T-cell (primary cell): ENCODE results near the gene STT3B. TPM values are rescaled to one million over a fixed set of nuclear protein-coding genes. Genes with fewer than 3 reads are reported as not detected.

Experiments used
- ATAC-seq, 4 experiments: fragments of 200-7000 bp in 3 of 4; fragments of 150-1000 bp in 1 of 4; cut with Tn5 transposase; replicated peaks in 1 of 4; 1 replicate in 3 of 4; 2 replicates in 1 of 4; pipeline ENCODE4 v1.10.0; 2021; ENCODE audit warnings: moderate library complexity in 3 of 4, mild to moderate bottlenecking in 2 of 4, moderate number of reproducible peaks in 1 of 4
- CTCF ChIA-PET, 2 donors: fragments of 300-600 bp; sonication (Branson Sonifier 250); formaldehyde crosslinking; loops; one replicate each; lab custom pipeline; 2022; ENCODE audit warnings: antibody characterized with exemption in 2 of 2; lab: Charles Lee
- POLR2A ChIA-PET, 2 donors: fragments of 300-600 bp; sonication (Branson Sonifier 250); formaldehyde crosslinking; loops; one replicate each; lab custom pipeline; 2022; ENCODE audit warnings: antibody characterized with exemption in 2 of 2; lab: Charles Lee
- DNase-seq, 35 experiments: peaks; one replicate each; pipeline versions ENCODE4 v3.0.0 to v3.0.0-alpha.2; 2013 to 2023
- H3K27ac ChIP-seq: one replicate; pipeline ENCODE4 v1.5.1; 2013; ENCODE audit warnings: low read length
- H3K27me3 ChIP-seq, 2 experiments: replicated peaks in 1 of 2; 1 replicate in 1 of 2; 2 replicates in 1 of 2; pipeline versions ENCODE4 v1.6.1 to v1.7.0; 2013; ENCODE audit warnings: low read length in 1 of 2, mixed read lengths in 1 of 2; ENCODE audit not compliant: control insufficient read depth in 2 of 2, insufficient read depth in 2 of 2; ENCODE audit errors: extremely low read depth in 1 of 2
- H3K36me3 ChIP-seq, 2 donors: 1 replicate in 1 of 2; 2 replicates in 1 of 2; pipeline versions ENCODE4 v1.6.1 to v1.7.0; 2013; ENCODE audit warnings: low read length in 1 of 2; ENCODE audit not compliant: control insufficient read depth in 2 of 2, insufficient read depth in 1 of 2; ENCODE audit errors: extremely low read depth in 1 of 2
- H3K4me1 ChIP-seq, 2 experiments: 1 replicate in 1 of 2; 2 replicates in 1 of 2; pipeline versions ENCODE4 v1.6.1 to v1.7.0; 2013; ENCODE audit warnings: low read length in 2 of 2, mixed read lengths in 1 of 2; ENCODE audit not compliant: insufficient read depth in 2 of 2, control insufficient read depth in 1 of 2; ENCODE audit errors: extremely low read depth in 1 of 2
- H3K4me3 ChIP-seq, 2 donors: 1 replicate in 1 of 2; 2 replicates in 1 of 2; pipeline versions ENCODE4 v1.5.1 to v1.7.0; 2013; ENCODE audit warnings: mild to moderate bottlenecking in 2 of 2, low read length in 1 of 2, moderate library complexity in 1 of 2; ENCODE audit not compliant: control insufficient read depth in 1 of 2; ENCODE audit errors: extremely low read depth in 1 of 2
- H3K9me3 ChIP-seq: 2 replicates; pipeline ENCODE4 v1.7.0; 2013
- H3K27ac Mint-ChIP-seq, 2 donors: one replicate each; pipeline ENCODE4 v1.8.0; 2020 to 2021; ENCODE audit warnings: mild to moderate bottlenecking in 2 of 2, mixed read lengths in 2 of 2
- H3K27me3 Mint-ChIP-seq, 2 donors: one replicate each; pipeline ENCODE4 v1.8.0; 2021 to 2022; ENCODE audit warnings: mixed read lengths in 2 of 2
- H3K36me3 Mint-ChIP-seq: one replicate; pipeline ENCODE4 v1.8.0; 2021; ENCODE audit warnings: mixed read lengths
- H3K4me1 Mint-ChIP-seq, 3 donors: one replicate each; pipeline ENCODE4 v1.8.0; 2020 to 2022; ENCODE audit warnings: mixed read lengths in 3 of 3, mild to moderate bottlenecking in 1 of 3
- H3K4me3 Mint-ChIP-seq, 3 donors: one replicate each; pipeline ENCODE4 v1.8.0; 2020 to 2022; ENCODE audit warnings: mild to moderate bottlenecking in 3 of 3, mixed read lengths in 3 of 3, moderate library complexity in 3 of 3
- H3K9me3 Mint-ChIP-seq, 3 donors: one replicate each; pipeline ENCODE4 v1.8.0; 2020 to 2022; ENCODE audit warnings: mixed read lengths in 3 of 3
- WGBS: methylation state at CpG from one replicate; pipeline ENCODE4 v1.1.5; 2013; ENCODE audit warnings: missing lambda C conversion rate; ENCODE audit not compliant: insufficient coverage; 5-methylcytosine and 5-hydroxymethylcytosine counted together
- total RNA-seq, 35 experiments: library from RNA in 6 of 35; stranded (reverse) in 6 of 35; fragments of 120-200 nt in 1 of 35; gene quantifications; one replicate each; pipeline versions ENCODE4 v1.2.1 to v1.2.4 and lab custom pipeline; 2013 to 2026

STT3B gene
- total RNA-seq, 5 donors from 2014 or later (not counting 1 experiment from before 2014, with no cell fraction given) = 92.1 to 160 (median 110) TPM

DNA sequence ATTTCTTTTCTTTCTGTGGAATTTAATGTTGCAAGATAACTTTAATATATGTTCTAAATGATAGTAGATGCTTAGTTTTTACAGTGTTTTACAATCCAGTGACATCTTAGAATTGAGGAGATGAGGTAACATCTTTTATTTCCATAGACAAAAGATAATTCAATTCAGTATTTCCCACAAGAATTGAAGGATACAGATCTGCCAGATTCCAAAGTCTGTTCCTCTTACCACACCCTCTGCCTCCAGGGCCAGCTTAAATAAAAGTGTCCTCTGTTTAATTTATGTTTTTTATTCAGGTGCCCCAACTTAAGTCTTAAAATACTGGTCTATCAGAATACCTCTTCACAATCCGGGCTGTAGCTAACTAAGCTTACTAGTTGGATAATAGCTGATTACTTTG, 6.5 kb downstream of the STT3B start:
- ChIA-PET POLR2A (no interaction called here), CTCF (interaction anchor here in 1 of 2 donors (1.5 kb wide), 1 partner anchor 8 kb away, joined by 13 read pairs; no protein-coding TSS in a partner anchor)
- H3K4me1 Mint-ChIP-seq = peaks cover 83 to 91% (median 88%) of the 10 kb centered on the region in 3 donors
- peak overlapping the region; percentile 22 to 53 for H3K27ac Mint-ChIP-seq
- Histone ChIP-seq H3K4me3 (no peak overlapping the region), H3K4me1 (peaks cover 15 to 41% of the 10 kb centered on the region in 2 experiments), H3K27me3 (no peaks in the 10 kb centered on the region), H3K36me3 (peaks cover 0 to 3% of the 10 kb centered on the region in 2 donors), H3K9me3 (no peaks in the 10 kb centered on the region), H3K27ac (no peak overlapping the region)
- H3K27me3 Mint-ChIP-seq = no peaks in the 10 kb centered on the region
- no peak for ATAC-seq
- no peaks in the 10 kb centered on the region for H3K9me3 Mint-ChIP-seq
- DNase-seq = no peak
- WGBS = no CpG with 5 or more reads among the region's 1 CpG
- H3K36me3 Mint-ChIP-seq = peaks cover 19% of the 10 kb centered on the region
- H3K4me3 Mint-ChIP-seq = peak overlapping the region in 2 of 3 donors; percentile 3 to 31

DNA sequence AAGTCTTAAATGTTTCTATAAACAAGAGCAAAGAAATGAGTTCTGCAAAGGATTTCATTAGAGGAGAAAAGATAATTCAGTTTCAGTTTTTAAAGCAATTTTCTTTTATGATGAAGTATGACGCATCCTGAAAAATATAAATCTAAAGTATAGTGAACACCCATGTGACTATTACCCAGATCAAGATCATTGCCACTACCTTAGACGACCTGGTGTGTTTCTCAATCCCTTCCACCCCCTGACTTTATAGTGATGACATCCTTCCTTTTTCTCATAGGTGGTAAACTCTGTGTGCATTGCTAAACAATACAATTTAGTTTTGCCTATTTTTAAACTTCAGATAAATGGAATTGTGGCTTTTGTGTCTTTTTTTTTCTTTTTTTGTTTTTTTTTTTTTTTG, 8.4 kb downstream of the STT3B start:
- ChIA-PET POLR2A (no interaction called here), CTCF (interaction anchor here in 1 of 2 donors (0.8 kb wide), 1 partner anchor 55 kb away, joined by 10 read pairs; no protein-coding TSS in a partner anchor)
- Histone ChIP-seq H3K9me3 (no peaks in the 10 kb centered on the region), H3K27ac (peak overlapping the region; percentile 16), H3K36me3 (peaks cover 0 to 3% of the 10 kb centered on the region in 2 donors), H3K4me1 (peaks cover 15 to 32% of the 10 kb centered on the region in 2 experiments), H3K27me3 (no peaks in the 10 kb centered on the region), H3K4me3 (no peak overlapping the region)
- Mint-ChIP-seq H3K9me3 (no peaks in the 10 kb centered on the region), H3K27me3 (no peaks in the 10 kb centered on the region), H3K4me1 (peaks cover 92 to 98% (median 92%) of the 10 kb centered on the region in 3 donors), H3K27ac (peak overlapping the region; percentile 41 to 61), H3K4me3 (peak overlapping the region in 2 of 3 donors; percentile 6 to 35), H3K36me3 (peaks cover 19% of the 10 kb centered on the region)
- no CpG with 5 or more reads among the region's 2 CpGs for WGBS
- DNase-seq (peak in 3 of 35 experiments; percentile 15 to 46 (median 42)), ATAC-seq (peak; percentile 54 to 93 (median 65))

DNA sequence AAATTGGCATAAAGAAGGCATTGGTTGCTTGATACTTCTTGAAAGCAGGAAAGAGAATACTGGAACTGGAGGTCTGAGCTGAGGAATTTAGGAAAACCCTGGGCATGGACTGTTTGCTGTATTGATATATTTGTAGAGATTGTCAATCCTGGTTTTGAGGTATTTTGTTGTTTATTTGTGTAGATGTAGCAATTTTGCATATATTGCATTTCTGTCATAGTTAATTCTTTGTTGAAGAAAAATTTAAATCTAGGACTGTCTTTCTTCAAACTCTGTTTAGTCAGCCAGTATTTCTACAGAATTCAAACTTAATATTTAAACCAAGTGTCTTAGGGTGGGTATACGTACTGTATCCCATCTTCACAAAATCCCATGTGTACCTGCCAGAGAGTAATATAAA, 9.5 kb downstream of the STT3B start:
- Histone ChIP-seq H3K4me1 (peaks cover 15 to 22% of the 10 kb centered on the region in 2 experiments), H3K27me3 (no peaks in the 10 kb centered on the region), H3K36me3 (peaks cover 0 to 3% of the 10 kb centered on the region in 2 donors), H3K4me3 (no peak overlapping the region), H3K27ac (no peak overlapping the region), H3K9me3 (no peaks in the 10 kb centered on the region)
- H3K9me3 Mint-ChIP-seq = no peaks in the 10 kb centered on the region
- peak overlapping the region in 1 of 3 donors; percentile 32 for H3K4me3 Mint-ChIP-seq
- no CpG with 5 or more reads among the region's 1 CpG for WGBS
- H3K4me1 Mint-ChIP-seq = peaks cover 93 to 97% (median 93%) of the 10 kb centered on the region in 3 donors
- H3K27me3 Mint-ChIP-seq = no peaks in the 10 kb centered on the region
- peak overlapping the region; percentile 23 to 39 for H3K27ac Mint-ChIP-seq
- H3K36me3 Mint-ChIP-seq = peaks cover 19% of the 10 kb centered on the region
- ChIA-PET POLR2A (interaction anchor here (1.0 kb wide), 2 partner anchors 10 kb away, joined by 3 to 4 read pairs; partner anchors contain the start of gene STT3B (in 2 of the 2)), CTCF (interaction anchor here (0.5 to 0.6 kb wide), 3 partner anchors 37 to 99 kb away, joined by 3 to 4 read pairs (median 3); no protein-coding TSS in a partner anchor)
- ATAC-seq = no peak
- no peak for DNase-seq

DNA sequence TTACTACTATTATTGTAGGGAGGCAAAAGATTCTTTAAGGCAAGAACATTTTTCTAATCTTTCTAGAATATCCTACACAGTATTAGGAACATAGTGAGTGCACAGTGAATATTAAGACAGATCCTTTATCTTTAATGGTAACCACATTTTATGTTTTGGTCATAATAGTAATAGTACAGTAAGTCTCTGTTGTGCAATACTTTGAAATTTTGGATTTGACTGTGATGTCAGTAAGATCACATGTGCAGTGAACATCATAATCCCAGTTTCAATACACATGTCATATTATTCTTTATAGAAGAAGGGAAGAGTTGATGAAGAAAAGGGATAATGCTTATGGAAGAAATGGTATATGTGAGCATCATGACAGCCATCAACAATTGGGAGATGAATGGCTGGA, 10.7 kb downstream of the STT3B start:
- H3K36me3 Mint-ChIP-seq = peaks cover 10% of the 10 kb centered on the region
- no peak for DNase-seq
- H3K9me3 Mint-ChIP-seq = no peaks in the 10 kb centered on the region
- no peaks in the 10 kb centered on the region for H3K27me3 ChIP-seq
- H3K4me3 Mint-ChIP-seq = peak overlapping the region in 2 of 3 donors; percentile 17 to 46
- H3K4me3 ChIP-seq = no peak overlapping the region
- no peak overlapping the region for H3K27ac ChIP-seq
- ATAC-seq = no peak
- H3K4me1 Mint-ChIP-seq = peaks cover 91 to 97% (median 91%) of the 10 kb centered on the region in 3 donors
- H3K4me1 ChIP-seq = peaks cover 17 to 19% of the 10 kb centered on the region in 2 experiments
- H3K27ac Mint-ChIP-seq = no peak overlapping the region
- CTCF ChIA-PET = no interaction called here
- POLR2A ChIA-PET = no interaction called here
- no peaks in the 10 kb centered on the region for H3K27me3 Mint-ChIP-seq
- no peaks in the 10 kb centered on the region for H3K9me3 ChIP-seq
- peaks cover 0 to 3% of the 10 kb centered on the region in 2 donors for H3K36me3 ChIP-seq

DNA sequence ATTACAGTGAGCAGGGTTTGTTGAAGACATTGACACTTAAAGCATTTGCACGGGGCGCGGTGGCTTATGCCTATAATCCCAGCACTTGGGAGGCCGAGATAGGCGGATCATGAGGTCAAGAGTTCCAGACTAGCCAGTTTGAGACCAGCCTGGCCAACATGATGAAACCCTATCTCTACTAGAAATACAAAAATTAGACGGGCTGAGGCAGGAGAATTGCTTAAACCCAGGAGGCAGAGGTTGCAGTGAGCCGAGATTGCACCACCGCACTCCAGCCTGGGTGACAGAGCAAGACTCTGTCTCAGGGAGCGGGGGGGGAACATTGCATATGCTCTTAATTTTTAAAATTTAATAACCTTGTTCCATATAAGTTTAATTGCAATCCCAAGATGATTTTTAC, 11.9 kb downstream of the STT3B start:
- H3K4me1 Mint-ChIP-seq = peaks cover 86 to 95% (median 87%) of the 10 kb centered on the region in 3 donors
- Histone ChIP-seq H3K4me3 (no peak overlapping the region), H3K4me1 (peaks cover 15 to 17% of the 10 kb centered on the region in 2 experiments), H3K27ac (no peak overlapping the region), H3K9me3 (no peaks in the 10 kb centered on the region), H3K27me3 (no peaks in the 10 kb centered on the region), H3K36me3 (peaks cover 0 to 3% of the 10 kb centered on the region in 2 donors)
- H3K36me3 Mint-ChIP-seq = peaks cover 10% of the 10 kb centered on the region
- H3K9me3 Mint-ChIP-seq = no peaks in the 10 kb centered on the region
- POLR2A ChIA-PET = interaction anchor here in 1 of 2 donors (1.5 kb wide), 1 partner anchor 8 kb away, joined by 12 read pairs; no protein-coding TSS in a partner anchor
- peak in 1 of 4 experiments; percentile 35 for ATAC-seq
- peak overlapping the region; percentile 47 to 49 for H3K27ac Mint-ChIP-seq
- peak overlapping the region; percentile 22 to 46 (median 44) for H3K4me3 Mint-ChIP-seq
- WGBS = 79% methylated on average over 6 of the region's 9 CpGs
- no peak for DNase-seq
- H3K27me3 Mint-ChIP-seq = no peaks in the 10 kb centered on the region
- CTCF ChIA-PET = interaction anchor here in 1 of 2 donors (2.0 kb wide), 1 partner anchor 36 kb away, joined by 9 read pairs; no protein-coding TSS in a partner anchor

DNA sequence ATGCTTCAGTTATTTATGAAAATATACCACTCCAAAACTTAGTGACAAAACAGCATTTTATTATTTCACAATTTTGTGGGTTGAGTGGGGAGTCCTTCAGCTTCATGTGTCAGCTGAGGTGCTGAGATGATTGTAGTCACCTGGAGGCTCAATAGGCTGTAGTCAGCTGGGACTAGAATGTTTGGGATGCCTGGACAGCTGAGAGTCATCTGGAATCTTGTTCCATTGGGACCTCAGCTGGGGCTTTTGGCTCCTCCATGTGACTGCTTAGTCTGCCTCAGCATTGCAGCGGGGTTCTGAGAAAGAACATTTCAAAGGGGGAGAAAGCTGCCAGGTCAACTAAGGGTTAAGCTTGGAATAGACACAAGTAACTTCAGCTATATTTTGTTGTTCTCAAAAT, 13.4 kb downstream of the STT3B start:
- Mint-ChIP-seq H3K4me1 (peaks cover 88 to 93% (median 89%) of the 10 kb centered on the region in 3 donors), H3K27ac (peak overlapping the region; percentile 58 to 65), H3K36me3 (peaks cover 10% of the 10 kb centered on the region), H3K4me3 (peak overlapping the region in 1 of 3 donors; percentile 58), H3K27me3 (no peaks in the 10 kb centered on the region), H3K9me3 (no peaks in the 10 kb centered on the region)
- peaks cover 0 to 3% of the 10 kb centered on the region in 2 donors for H3K36me3 ChIP-seq
- H3K27me3 ChIP-seq = no peaks in the 10 kb centered on the region
- WGBS = no CpG with 5 or more reads among the region's 1 CpG
- no peaks in the 10 kb centered on the region for H3K9me3 ChIP-seq
- H3K27ac ChIP-seq = no peak overlapping the region
- CTCF ChIA-PET = interaction anchor here (0.6 to 2.0 kb wide), 9 partner anchors 8 to 230 kb away, joined by 3 to 10 read pairs (median 5); partner anchors contain the start of gene STT3B (in 1 of the 2)
- H3K4me1 ChIP-seq = peaks cover 15 to 19% of the 10 kb centered on the region in 2 experiments
- POLR2A ChIA-PET = interaction anchor here (0.6 to 2.7 kb wide), 13 partner anchors 9 to 947 kb away, joined by 3 to 15 read pairs (median 6); partner anchors contain the start of gene STT3B (in 1 of the 2)
- DNase-seq (no peak), ATAC-seq (no peak)
- no peak overlapping the region for H3K4me3 ChIP-seq
